GM10248 (cell line): ENCODE measurements around the gene SLC1A4.

Experiments used
- CTCF ChIA-PET: fragments of 300-600 bp; sonication (Branson Sonifier 250); formaldehyde crosslinking; extraction: SDS; loops from one replicate; lab custom pipeline; 2021; ENCODE audit warnings: antibody characterized with exemption; lab: Yijun Ruan, JAX
- POLR2A ChIA-PET: fragments of 350-650 bp; sonication (Branson Sonifier 250); formaldehyde crosslinking; extraction: SDS; loops from one replicate; lab custom pipeline; 2020; ENCODE audit warnings: antibody characterized with exemption; lab: Yijun Ruan, JAX
- DNase-seq: peaks from one replicate; pipeline ENCODE4 v3.0.0; 2012; ENCODE audit errors: extremely low spot score
- CTCF ChIP-seq: IDR thresholded peaks from 2 replicates; pipeline ENCODE4 v1.5.1; 2012; ENCODE audit warnings: mild to moderate bottlenecking, low read depth; ENCODE audit errors: extremely low read depth, missing control alignments, control extremely low read depth

Gene SLC1A4

GRCh38 chr2:65046633-65047407, 57.6 kb downstream of the SLC1A4 start:
- CTCF ChIA-PET: interaction anchor here (0.9 to 1.9 kb wide), 6 partner anchors 12 to 129 kb away, joined by 3 to 6 read pairs (median 4); no protein-coding TSS in a partner anchor
- TF ChIP-seq CTCF: no peak
- POLR2A ChIA-PET: no interaction called here

GRCh38 chr2:65049010-65049639, 59.9 kb downstream of the SLC1A4 start:
- ChIA-PET CTCF (interaction anchor here (1.3 to 3.4 kb wide), 5 partner anchors 9 to 131 kb away, joined by 3 to 18 read pairs (median 10); no protein-coding TSS in a partner anchor), POLR2A (no interaction called here)
- TF ChIP-seq CTCF: no peak
- DNase-seq: no peak

More at GRCh38 chr2:65046633-65047407, 57.6 kb downstream of the SLC1A4 start:
- DNase-seq: no peak

GRCh38 chr2:65050931-65051330, 61.7 kb downstream of the SLC1A4 start:
- TF ChIP-seq CTCF: no peak
- DNase-seq: no peak
- ChIA-PET POLR2A (interaction anchor here (0.6 to 0.7 kb wide), 2 partner anchors 8 to 11 kb away, joined by 3 to 7 read pairs; no protein-coding TSS in a partner anchor), CTCF (interaction anchor here (2.5 kb wide), 1 partner anchor 11 kb away, joined by 10 read pairs; no protein-coding TSS in a partner anchor)

GRCh38 chr2:65053199-65053598, 64.0 kb downstream of the SLC1A4 start:
- peak; percentile 79 for DNase-seq
- ChIA-PET CTCF (interaction anchor here (1.1 to 2.6 kb wide), 7 partner anchors 11 to 135 kb away, joined by 3 to 14 read pairs (median 4); no protein-coding TSS in a partner anchor), POLR2A (no interaction called here)
- TF ChIP-seq CTCF: no peak

GRCh38 chr2:65054749-65055421, 65.7 kb downstream of the SLC1A4 start:
- ChIA-PET POLR2A (interaction anchor here (0.6 to 2.5 kb wide), 8 partner anchors 10 to 1466 kb away, joined by 3 to 17 read pairs (median 4); partner anchors contain the start of gene RAB1A), CTCF (interaction anchor here (1.0 to 3.8 kb wide), 17 partner anchors 10 to 724 kb away, joined by 3 to 36 read pairs (median 5); no protein-coding TSS in a partner anchor)
- no peak for DNase-seq
- TF ChIP-seq CTCF: no peak
